ENCODE results near the gene MAPK10. TPM values are rescaled to one million over a fixed set of nuclear protein-coding genes. Genes with fewer than 3 reads are reported as not detected.
A peak's percentile ranks its signal among the peaks of the same experiment; 100 is the strongest.

The MAPK10 gene
- total and polyA plus RNA-seq, 8 donors = 1.4 to 103 (median 15.0) TPM

DNA sequence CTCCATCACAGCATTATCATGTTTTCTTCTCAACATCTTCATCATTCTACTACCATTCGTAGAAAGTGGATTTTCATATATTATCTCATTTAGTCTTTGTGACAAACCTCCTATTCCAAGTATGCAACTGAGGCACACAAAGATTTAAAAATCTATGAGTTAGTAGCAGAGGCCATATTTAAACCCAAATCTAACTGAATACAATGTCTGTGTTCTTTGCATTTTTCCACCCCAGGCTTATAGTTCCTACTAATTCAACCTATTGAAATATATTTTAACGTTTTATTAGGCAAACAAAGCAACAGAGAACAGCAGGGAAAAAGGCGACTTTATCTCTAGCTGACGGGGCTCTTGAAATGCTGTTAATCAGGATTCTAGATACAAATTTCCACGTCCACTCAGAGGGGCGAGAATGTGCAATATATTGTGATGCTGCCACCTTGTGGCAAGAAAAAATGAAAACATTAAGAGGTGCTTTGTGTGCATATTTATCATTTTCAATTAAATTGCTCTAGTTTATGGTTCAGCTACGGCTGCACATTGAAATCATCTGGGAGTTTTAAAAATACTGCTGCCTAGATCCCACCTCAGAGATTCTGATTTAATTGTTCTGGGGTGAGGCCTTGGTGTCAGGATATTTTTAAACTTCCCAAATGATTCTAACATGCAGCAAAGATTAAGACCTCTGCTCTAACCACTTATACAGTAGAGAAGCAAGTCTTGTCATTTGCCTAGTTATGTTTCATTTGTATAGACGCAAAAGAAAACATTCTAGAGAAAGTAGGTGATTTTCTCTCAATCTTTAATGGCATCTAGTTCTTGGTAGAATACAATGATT is 315.9 kb downstream of the MAPK10 start:
- WGBS, 5 donors = 15 to 23% (median 18%) methylated on average over 8 of the region's 8 CpGs
- Histone ChIP-seq H3K4me3 (no peak overlapping the region), H3K4me1 (peaks cover 0 to 11% (median 3%) of the 10 kb centered on the region in 4 donors), H3K9me3 (no peaks in the 10 kb centered on the region), H3K27me3 (no peaks in the 10 kb centered on the region), H3K36me3 (no peaks in the 10 kb centered on the region), H3K27ac (no peak overlapping the region)
- intact Hi-C loops (cut with DNase I; ENCODE audit: low total_unique reads) = no loop called here
- DNase-seq = peak in 1 of 2 donors; percentile 81
- TF ChIP-seq, protein P1, sequence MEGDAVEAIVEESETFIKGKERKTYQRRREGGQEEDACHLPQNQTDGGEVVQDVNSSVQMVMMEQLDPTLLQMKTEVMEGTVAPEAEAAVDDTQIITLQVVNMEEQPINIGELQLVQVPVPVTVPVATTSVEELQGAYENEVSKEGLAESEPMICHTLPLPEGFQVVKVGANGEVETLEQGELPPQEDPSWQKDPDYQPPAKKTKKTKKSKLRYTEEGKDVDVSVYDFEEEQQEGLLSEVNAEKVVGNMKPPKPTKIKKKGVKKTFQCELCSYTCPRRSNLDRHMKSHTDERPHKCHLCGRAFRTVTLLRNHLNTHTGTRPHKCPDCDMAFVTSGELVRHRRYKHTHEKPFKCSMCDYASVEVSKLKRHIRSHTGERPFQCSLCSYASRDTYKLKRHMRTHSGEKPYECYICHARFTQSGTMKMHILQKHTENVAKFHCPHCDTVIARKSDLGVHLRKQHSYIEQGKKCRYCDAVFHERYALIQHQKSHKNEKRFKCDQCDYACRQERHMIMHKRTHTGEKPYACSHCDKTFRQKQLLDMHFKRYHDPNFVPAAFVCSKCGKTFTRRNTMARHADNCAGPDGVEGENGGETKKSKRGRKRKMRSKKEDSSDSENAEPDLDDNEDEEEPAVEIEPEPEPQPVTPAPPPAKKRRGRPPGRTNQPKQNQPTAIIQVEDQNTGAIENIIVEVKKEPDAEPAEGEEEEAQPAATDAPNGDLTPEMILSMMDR (IDR thresholded peaks at IDR 0.05) = peak in 5 of 7 experiments; percentile 32 to 72 (median 49)
- no peak for TF ChIP-seq POLR2AphosphoS5 (IDR thresholded peaks at IDR 0.05)

DNA sequence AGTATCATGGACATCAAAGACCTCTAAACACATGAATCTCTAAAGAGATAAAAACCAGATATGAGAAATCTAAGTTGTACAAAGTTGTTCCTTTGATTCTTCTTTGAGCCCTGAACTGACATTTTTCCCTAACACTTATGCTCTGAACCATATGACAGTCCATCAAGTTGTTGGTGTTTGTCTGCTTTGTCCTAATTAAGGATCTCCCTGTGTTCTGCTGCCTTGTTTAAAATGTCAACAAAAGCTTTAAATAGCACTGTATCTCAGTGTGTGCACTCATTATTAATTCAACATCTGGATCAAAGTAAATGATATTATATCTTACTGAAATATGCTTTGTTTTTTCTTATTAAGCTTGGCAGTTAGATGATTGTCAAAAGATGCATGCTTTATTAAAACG is 321.8 kb downstream of the MAPK10 start:
- H3K36me3 ChIP-seq = no peaks in the 10 kb centered on the region
- intact Hi-C loops (cut with DNase I; ENCODE audit: low total_unique reads) = no loop called here
- 53 to 82% (median 58%) methylated on average over 1 of the region's 1 CpG for WGBS, 5 donors
- no peaks in the 10 kb centered on the region for H3K9me3 ChIP-seq
- H3K4me3 ChIP-seq = no peak overlapping the region
- no peaks in the 10 kb centered on the region for H3K27me3 ChIP-seq
- TF ChIP-seq POLR2AphosphoS5 (IDR thresholded peaks at IDR 0.05) (no peak), EP300 (IDR thresholded peaks at IDR 0.05) (no peak), POLR2A (IDR thresholded peaks at IDR 0.05) (no peak)
- TF ChIP-seq, protein P1 (IDR thresholded peaks at IDR 0.05) = no peak
- no peak for DNase-seq
- no peak overlapping the region for H3K27ac ChIP-seq
- peaks cover 3 to 10% (median 9%) of the 10 kb centered on the region in 4 donors for H3K4me1 ChIP-seq

DNA sequence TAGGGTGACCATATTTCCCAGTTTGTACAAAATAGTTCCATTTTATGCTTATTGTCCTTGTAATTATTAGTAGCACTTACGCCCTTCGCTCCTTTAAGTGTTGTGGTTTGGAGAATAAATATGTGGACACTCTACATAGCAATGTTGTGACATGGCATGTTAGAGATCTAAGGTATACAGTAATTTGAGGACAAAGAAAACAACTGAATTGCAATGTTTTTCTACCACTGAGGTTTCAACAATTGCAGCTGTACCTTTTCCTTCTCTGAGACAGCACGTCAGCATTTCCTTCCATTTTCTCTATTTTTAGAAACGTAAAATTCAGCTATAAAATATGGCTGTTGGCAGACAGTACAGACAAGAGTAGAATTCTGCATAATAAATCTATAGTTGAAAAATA is 323.1 kb downstream of the MAPK10 start:
- no peak overlapping the region for H3K27ac ChIP-seq
- TF ChIP-seq, protein P1 (IDR thresholded peaks at IDR 0.05) = no peak
- TF ChIP-seq POLR2A (IDR thresholded peaks at IDR 0.05) = no peak
- TF ChIP-seq POLR2AphosphoS5 (IDR thresholded peaks at IDR 0.05) = no peak
- no peak for TF ChIP-seq EP300 (IDR thresholded peaks at IDR 0.05)
- H3K9me3 ChIP-seq = no peaks in the 10 kb centered on the region
- DNase-seq = no peak
- no peak overlapping the region for H3K4me3 ChIP-seq
- H3K36me3 ChIP-seq = no peaks in the 10 kb centered on the region
- no peaks in the 10 kb centered on the region for H3K27me3 ChIP-seq
- WGBS, 5 donors = 68 to 86% (median 80%) methylated on average over 4 of the region's 4 CpGs
- intact Hi-C loops (cut with DNase I; ENCODE audit: low total_unique reads) = no loop called here
- peaks cover 7 to 22% (median 17%) of the 10 kb centered on the region in 4 donors for H3K4me1 ChIP-seq

DNA sequence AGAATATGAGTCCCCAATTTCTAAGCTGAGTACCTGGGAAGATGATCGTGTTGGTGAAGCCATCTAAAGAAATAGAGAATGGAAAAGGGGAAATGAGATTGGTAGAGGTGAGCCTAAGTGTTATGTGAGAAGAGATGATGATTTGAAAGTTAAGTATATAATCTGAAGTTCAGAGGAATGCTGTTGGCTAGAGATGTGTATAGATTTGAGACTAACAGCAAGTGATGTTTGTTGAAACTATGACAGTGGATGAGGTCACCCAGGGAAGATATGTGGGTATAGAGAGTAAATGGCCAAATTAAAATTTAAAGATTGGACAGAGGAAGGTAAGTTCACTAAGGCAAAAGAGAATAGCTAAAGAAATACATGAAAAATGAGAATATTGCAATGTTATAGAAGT is 324.2 kb downstream of the MAPK10 start:
- Histone ChIP-seq H3K4me1 (peaks cover 7 to 22% (median 17%) of the 10 kb centered on the region in 4 donors), H3K36me3 (no peaks in the 10 kb centered on the region), H3K9me3 (no peaks in the 10 kb centered on the region), H3K27ac (no peak overlapping the region), H3K4me3 (no peak overlapping the region), H3K27me3 (no peaks in the 10 kb centered on the region)
- TF ChIP-seq POLR2AphosphoS5 (IDR thresholded peaks at IDR 0.05) = no peak
- TF ChIP-seq POLR2A (IDR thresholded peaks at IDR 0.05) = no peak
- no peak for TF ChIP-seq EP300 (IDR thresholded peaks at IDR 0.05)
- TF ChIP-seq, protein P1 (IDR thresholded peaks at IDR 0.05) = no peak
- DNase-seq = no peak
- intact Hi-C loops (cut with DNase I; ENCODE audit: low total_unique reads) = no loop called here
- 84 to 95% (median 92%) methylated on average over 1 of the region's 1 CpG for WGBS, 5 donors
